HCT116 (cell line): ENCODE data around the gene SERINC3. TPM values are rescaled to one million over a fixed set of nuclear protein-coding genes. Genes with fewer than 3 reads are reported as not detected.

ENCODE experiments used
- ATAC-seq: fragments of 200-7000 bp; cut with Tn5 transposase; 2 replicates; pipeline ENCODE4 v1.9.1; 2020; ENCODE audit warnings: mild to moderate bottlenecking, moderate library complexity
- BruUV-seq: library from RNA; stranded (reverse); fragments of 400-500 nt; replicated peaks from 2 replicates; lab custom pipeline; 2021; lab: Mats Ljungman, UMichigan
- CTCF ChIA-PET: fragments of 300-600 bp; sonication (Branson Sonifier 250); formaldehyde crosslinking; loops from one replicate; lab custom pipeline; 2021; ENCODE audit warnings: antibody characterized with exemption; lab: Charles Lee
- POLR2A ChIA-PET: fragments of 300-600, 350-600 bp; sonication (Branson Sonifier 250); formaldehyde crosslinking; loops from one replicate; lab custom pipeline; 2021; ENCODE audit warnings: antibody characterized with exemption; lab: Charles Lee
- RAD21 ChIA-PET, 2 experiments: fragments of 300-600 bp; sonication (Branson Sonifier 250); formaldehyde crosslinking; loops; one replicate each; lab custom pipeline; 2023; ENCODE audit warnings: low total read pairs in 2 of 2; ENCODE audit not compliant: uncharacterized antibody in 2 of 2, unreplicated experiment in 2 of 2, low non-redundant PET in 1 of 2; lab: Charles Lee
- DNase-seq: peaks from one replicate; pipeline ENCODE4 v3.0.0-alpha.2; 2010; ENCODE audit warnings: low read depth, low spot score
- H2AFZ ChIP-seq: fragments of 200-600 bp; shearing (Covaris generic), sonication (generic); 2 replicates; pipeline ENCODE4 v1.6.1; 2017; ENCODE audit warnings: low read depth, mixed run types, mixed read lengths, antibody characterized with exemption, low read length; ENCODE audit not compliant: poor library complexity, severe bottlenecking
- H3K27ac ChIP-seq: 2 replicates; pipeline ENCODE4 v1.5.1; 2012; ENCODE audit warnings: low read depth, low read length
- H3K27me3 ChIP-seq: fragments of 200-600 bp; sonication (generic); 2 replicates; pipeline ENCODE4 v1.6.1; 2016; ENCODE audit warnings: mixed run types, low read length, mixed read lengths; ENCODE audit not compliant: insufficient read depth
- H3K36me3 ChIP-seq, 2 experiments: fragments of 200-500 bp in 1 of 2; fragments of 200-600 bp in 1 of 2; sonication (Bioruptor generic) in 1 of 2; sonication (generic) in 1 of 2; 2 replicates each; pipeline versions ENCODE4 v1.5.1 to v1.6.1; 2014 to 2016; ENCODE audit warnings: low read length in 2 of 2, inconsistent platforms in 1 of 2, mixed read lengths in 1 of 2, mixed run types in 1 of 2; ENCODE audit not compliant: insufficient read depth in 2 of 2, control insufficient read depth in 1 of 2
- H3K4me1 ChIP-seq, 2 experiments: fragments of 200-600 bp in 1 of 2; sonication (generic) in 1 of 2; 2 replicates each; pipeline versions ENCODE4 v1.5.1 to v1.6.1; 2012 to 2017; ENCODE audit warnings: low read length in 2 of 2, inconsistent platforms in 1 of 2, mild to moderate bottlenecking in 1 of 2, mixed read lengths in 1 of 2, mixed run types in 1 of 2, moderate library complexity in 1 of 2; ENCODE audit not compliant: insufficient read depth in 2 of 2, control insufficient read depth in 1 of 2
- H3K4me2 ChIP-seq: fragments of 200-600 bp; sonication (generic); 2 replicates; pipeline ENCODE4 v1.6.1; 2017; ENCODE audit warnings: mixed run types, low read length, mixed read lengths
- H3K4me3 ChIP-seq, 2 experiments: fragments of 200-600 bp in 1 of 2; sonication (generic) in 1 of 2; replicated peaks in 1 of 2; 2 replicates each; pipeline ENCODE4 v1.5.1; 2011 to 2016; ENCODE audit warnings: low read length in 2 of 2, control low read depth in 1 of 2, low read depth in 1 of 2, mild to moderate bottlenecking in 1 of 2, mixed read lengths in 1 of 2, mixed run types in 1 of 2
- H3K79me2 ChIP-seq: fragments of 200-600 bp; sonication (generic); 2 replicates; pipeline ENCODE4 v1.6.1; 2017; ENCODE audit warnings: mild to moderate bottlenecking, mixed run types, low read length, moderate library complexity, mixed read lengths; ENCODE audit not compliant: insufficient read depth
- H3K9ac ChIP-seq: fragments of 200-600 bp; sonication (generic); 2 replicates; pipeline ENCODE4 v1.6.1; 2016; ENCODE audit warnings: low read length, mixed read lengths
- H3K9me2 ChIP-seq: fragments of 200-600 bp; sonication (generic), shearing (Covaris generic); 2 replicates; pipeline ENCODE4 v1.6.1; 2017; ENCODE audit warnings: mixed run types, mild to moderate bottlenecking, moderate library complexity; ENCODE audit not compliant: insufficient read depth
- H3K9me3 ChIP-seq, 2 experiments: fragments of 200-500 bp in 1 of 2; fragments of 200-600 bp in 1 of 2; sonication (Bioruptor generic) in 1 of 2; sonication (generic) in 1 of 2; 2 replicates each; pipeline ENCODE4 v1.6.1; 2014 to 2017; ENCODE audit warnings: low read length in 2 of 2, mixed read lengths in 2 of 2, inconsistent platforms in 1 of 2, low read depth in 1 of 2, mild to moderate bottlenecking in 1 of 2, mixed run types in 1 of 2, moderate library complexity in 1 of 2; ENCODE audit not compliant: control insufficient read depth in 1 of 2, insufficient read depth in 1 of 2
- H4K20me1 ChIP-seq: fragments of 200-600 bp; sonication (generic), shearing (Covaris generic); 2 replicates; pipeline ENCODE4 v1.6.1; 2017; ENCODE audit warnings: mixed run types, mild to moderate bottlenecking, moderate library complexity; ENCODE audit not compliant: insufficient read depth
- EGR1 ChIP-seq: IDR thresholded peaks from 2 replicates; pipeline ENCODE4 v1.6.1; 2012; ENCODE audit warnings: low read depth
- JUND ChIP-seq: IDR thresholded peaks from 2 replicates; pipeline ENCODE4 v1.6.1; 2012
- SIN3A ChIP-seq: IDR thresholded peaks from 2 replicates; pipeline ENCODE4 v1.6.1; 2012; ENCODE audit warnings: low read depth
- SP1 ChIP-seq: IDR thresholded peaks from 2 replicates; pipeline ENCODE4 v1.6.1; 2012; ENCODE audit warnings: low read depth
- SRF ChIP-seq: IDR thresholded peaks from 2 replicates; pipeline ENCODE4 v1.6.1; 2012; ENCODE audit warnings: low read depth
- TCF7L2 ChIP-seq: IDR thresholded peaks from 2 replicates; pipeline ENCODE4 v1.7.0; 2011; ENCODE audit warnings: borderline replicate concordance, inconsistent platforms; ENCODE audit not compliant: insufficient read depth, insufficient read length; ENCODE audit errors: extremely low read depth
- YY1 ChIP-seq: IDR thresholded peaks from 2 replicates; pipeline ENCODE4 v1.6.1; 2011; ENCODE audit warnings: low read length, low read depth, moderate library complexity, mild to moderate bottlenecking; ENCODE audit not compliant: insufficient replicate concordance; ENCODE audit errors: extremely low read depth
- ZFX ChIP-seq: fragments of 450-650 bp; IDR thresholded peaks from 2 replicates; pipeline ENCODE4 v1.6.1; 2017
- ZNF274 ChIP-seq: fragments of 200-500 bp; sonication (Bioruptor generic); IDR thresholded peaks from 2 replicates; pipeline ENCODE4 v1.6.1; 2014; ENCODE audit warnings: mild to moderate bottlenecking, low read depth, low read length, inconsistent platforms
- intact Hi-C: fragments of 100-400 bp; cut with micrococcal nuclease; formaldehyde crosslinking; loops from 2 replicates; pipeline ENCODE4 v1.10.0; 2022
- total RNA-seq: library from RNA; stranded (reverse); gene quantifications from one replicate; pipeline ENCODE4 v1.2.1, GENCODE V29; 2021; ENCODE audit not compliant: unreplicated experiment
- TF ChIP-seq, protein P1 (sequence below): IDR thresholded peaks from 2 replicates; pipeline ENCODE4 v1.6.1; 2011; ENCODE audit warnings: mild to moderate bottlenecking, low read length, moderate library complexity; ENCODE audit not compliant: insufficient replicate concordance; ENCODE audit errors: extremely low read depth
- TF ChIP-seq, protein P2 (sequence below): IDR thresholded peaks from 2 replicates; pipeline ENCODE4 v1.6.1; 2012

The SERINC3 gene
- total RNA-seq, 1 experiment from 2014 or later, result 56.8 TPM

DNA sequence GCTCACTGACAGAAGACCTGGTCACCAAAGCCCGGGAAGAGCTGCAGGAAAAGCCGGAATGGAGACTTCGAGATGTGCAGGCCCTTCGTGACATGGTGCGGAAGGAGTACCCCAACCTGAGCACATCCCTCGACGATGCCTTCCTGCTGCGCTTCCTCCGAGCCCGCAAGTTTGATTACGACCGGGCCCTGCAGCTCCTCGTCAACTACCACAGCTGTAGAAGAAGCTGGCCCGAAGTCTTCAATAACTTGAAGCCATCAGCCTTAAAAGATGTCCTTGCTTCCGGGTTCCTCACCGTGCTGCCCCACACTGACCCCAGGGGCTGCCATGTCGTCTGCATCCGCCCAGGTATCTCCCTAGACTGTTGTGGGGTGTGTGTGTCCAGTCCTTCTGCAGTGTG, 41.8 kb downstream of the SERINC3 start:
- peaks cover 13 to 20% of the 10 kb centered on the region in 2 experiments; a peak in 3 of 4 replicates for H3K36me3 ChIP-seq
- no peak for DNase-seq
- ChIA-PET RAD21 (no interaction called here), CTCF (no interaction called here), POLR2A (interaction anchor here (0.6 kb wide), 1 partner anchor 38 kb away, joined by 7 read pairs; no protein-coding TSS in a partner anchor)
- H3K27me3 ChIP-seq, result no peaks in the 10 kb centered on the region
- H3K9ac ChIP-seq, result no peak overlapping the region
- no peak for ATAC-seq
- H3K79me2 ChIP-seq, result peaks cover 13% of the 10 kb centered on the region; the same call in 1 of the 2 replicates
- TF ChIP-seq, protein P1, sequence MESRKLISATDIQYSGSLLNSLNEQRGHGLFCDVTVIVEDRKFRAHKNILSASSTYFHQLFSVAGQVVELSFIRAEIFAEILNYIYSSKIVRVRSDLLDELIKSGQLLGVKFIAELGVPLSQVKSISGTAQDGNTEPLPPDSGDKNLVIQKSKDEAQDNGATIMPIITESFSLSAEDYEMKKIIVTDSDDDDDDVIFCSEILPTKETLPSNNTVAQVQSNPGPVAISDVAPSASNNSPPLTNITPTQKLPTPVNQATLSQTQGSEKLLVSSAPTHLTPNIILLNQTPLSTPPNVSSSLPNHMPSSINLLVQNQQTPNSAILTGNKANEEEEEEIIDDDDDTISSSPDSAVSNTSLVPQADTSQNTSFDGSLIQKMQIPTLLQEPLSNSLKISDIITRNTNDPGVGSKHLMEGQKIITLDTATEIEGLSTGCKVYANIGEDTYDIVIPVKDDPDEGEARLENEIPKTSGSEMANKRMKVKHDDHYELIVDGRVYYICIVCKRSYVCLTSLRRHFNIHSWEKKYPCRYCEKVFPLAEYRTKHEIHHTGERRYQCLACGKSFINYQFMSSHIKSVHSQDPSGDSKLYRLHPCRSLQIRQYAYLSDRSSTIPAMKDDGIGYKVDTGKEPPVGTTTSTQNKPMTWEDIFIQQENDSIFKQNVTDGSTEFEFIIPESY, result no peak
- TF ChIP-seq SRF (no peak), SIN3A (no peak), EGR1 (no peak), SP1 (no peak), YY1 (no peak), ZFX (no peak), TCF7L2 (no peak), ZNF274 (no peak), JUND (no peak)
- TF ChIP-seq, protein P2, sequence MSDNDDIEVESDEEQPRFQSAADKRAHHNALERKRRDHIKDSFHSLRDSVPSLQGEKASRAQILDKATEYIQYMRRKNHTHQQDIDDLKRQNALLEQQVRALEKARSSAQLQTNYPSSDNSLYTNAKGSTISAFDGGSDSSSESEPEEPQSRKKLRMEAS, result no peak
- H3K4me1 ChIP-seq, result peaks cover 3 to 17% of the 10 kb centered on the region in 2 experiments; a peak in 2 of 4 replicates
- H3K27ac ChIP-seq, result no peak overlapping the region
- H2AFZ ChIP-seq, result no peak overlapping the region
- no peaks in the 10 kb centered on the region for H3K9me3 ChIP-seq
- intact Hi-C loops, result no loop called here
- H3K9me2 ChIP-seq, result no peaks in the 10 kb centered on the region
- no peak overlapping the region for H3K4me3 ChIP-seq
- no TSS peak for BruUV-seq
- H3K4me2 ChIP-seq, result no peak overlapping the region
- H4K20me1 ChIP-seq, result no peaks in the 10 kb centered on the region
